HG03442 (cell line): ENCODE data around the gene SIPA1.

Experiments used
- ATAC-seq: cut with Tn5 transposase; IDR thresholded peaks from one replicate; pipeline ENCODE4 v1.9.1; 2021; ENCODE audit warnings: mild to moderate bottlenecking, moderate library complexity; ENCODE audit not compliant: unreplicated experiment

The SIPA1 gene

GRCh38 chr11:65698205-65698604 is 60.3 kb downstream of the SIPA1 start:
- no peak for ATAC-seq

- ATAC-seq = no peak
Observed at GRCh38 chr11:65699306-65699705, 61.4 kb downstream of the SIPA1 start.

DNA sequence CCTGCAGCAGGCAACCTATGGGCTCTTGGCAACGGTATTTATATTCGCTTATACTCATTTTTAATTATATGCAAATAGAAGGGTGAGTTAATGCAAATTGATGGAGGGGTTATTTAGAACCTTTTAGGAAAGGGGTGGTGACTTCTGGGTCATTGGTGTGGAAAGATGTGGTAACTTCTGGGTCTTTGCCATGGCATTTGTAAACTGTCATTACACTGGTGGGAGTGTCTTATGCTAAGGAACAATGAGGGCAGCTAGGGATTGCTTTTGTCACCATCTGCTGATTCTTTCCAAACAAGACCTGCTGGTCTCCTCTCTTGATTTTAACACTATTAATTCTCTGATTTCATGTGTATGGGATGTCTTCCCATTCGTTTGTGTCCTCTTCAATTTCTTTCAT is 62.5 kb downstream of the SIPA1 start:
- no peak for ATAC-seq
